HG02798 (cell line): ENCODE data around the gene GDNF.

Source experiments
- ATAC-seq: cut with Tn5 transposase; IDR thresholded peaks from one replicate; pipeline ENCODE4 v1.9.1; 2021; ENCODE audit warnings: mild to moderate bottlenecking; ENCODE audit not compliant: unreplicated experiment, poor library complexity

GDNF gene

DNA sequence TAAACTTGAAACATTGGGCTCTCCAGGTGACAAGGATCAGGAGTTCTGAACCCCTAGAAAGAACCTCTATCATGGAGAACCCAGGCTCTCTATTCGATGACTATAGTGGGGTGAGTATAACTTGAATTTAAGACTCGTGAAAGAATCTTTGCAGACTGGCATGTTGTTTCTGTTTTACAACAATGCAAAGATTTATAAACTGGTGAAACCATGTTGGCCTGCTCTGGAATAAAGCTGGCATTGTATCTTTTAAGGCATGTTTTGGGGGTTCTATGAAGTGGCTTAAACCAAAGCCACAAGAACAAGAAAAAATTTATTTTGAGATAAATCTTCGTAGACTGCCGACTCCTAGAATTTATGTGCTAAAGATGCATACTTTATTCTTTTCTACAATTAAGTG lies 9.8 kb upstream of the GDNF start:
- ATAC-seq, result no peak

DNA sequence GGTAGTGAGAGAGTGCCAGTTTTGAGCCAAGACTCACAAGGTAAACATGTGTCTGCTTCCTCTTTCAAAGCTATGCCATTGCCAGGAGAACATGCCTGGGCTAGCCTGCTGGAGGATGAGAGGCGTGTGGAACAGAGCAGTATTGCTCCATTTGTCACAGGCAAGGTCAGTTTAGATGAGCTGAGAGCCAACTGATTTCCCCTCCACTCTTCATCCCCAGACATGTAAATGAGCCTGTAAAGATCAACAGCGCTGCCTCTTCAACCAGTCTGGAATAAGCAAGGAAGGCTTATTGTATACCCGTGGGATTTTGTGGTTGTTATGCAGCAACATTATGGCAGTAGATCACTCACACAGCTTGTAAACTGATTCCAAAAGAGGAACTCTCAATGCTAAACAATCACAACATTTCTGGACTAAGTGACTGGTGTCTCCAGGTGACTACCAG lies 8.2 kb upstream of the GDNF start:
- ATAC-seq, result peak; percentile 89

DNA sequence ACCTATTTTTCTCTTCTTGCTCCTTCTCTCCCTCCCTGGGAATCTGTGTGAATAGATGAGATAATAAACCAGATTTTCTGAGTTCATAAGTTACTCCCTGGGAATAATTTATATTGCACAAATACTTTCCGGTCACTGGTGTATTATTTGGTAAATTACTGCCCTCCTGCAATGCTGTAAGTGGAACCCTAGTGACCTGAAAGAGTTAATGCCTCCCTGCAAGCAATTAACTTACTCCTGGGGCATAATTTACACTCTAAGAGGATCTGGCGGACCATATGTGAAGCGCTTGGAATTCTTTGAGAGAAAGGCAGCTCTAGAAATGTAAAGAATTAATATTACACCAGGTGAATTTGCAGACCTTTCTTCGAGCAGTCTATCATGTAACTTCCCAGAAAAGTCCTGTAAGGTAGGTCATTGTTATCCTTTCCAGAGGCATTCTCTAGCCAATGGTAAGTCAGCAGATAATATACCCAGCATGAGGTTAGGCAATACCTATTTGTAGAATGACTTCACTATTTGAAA lies 7.0 kb upstream of the GDNF start:
- no peak for ATAC-seq

DNA sequence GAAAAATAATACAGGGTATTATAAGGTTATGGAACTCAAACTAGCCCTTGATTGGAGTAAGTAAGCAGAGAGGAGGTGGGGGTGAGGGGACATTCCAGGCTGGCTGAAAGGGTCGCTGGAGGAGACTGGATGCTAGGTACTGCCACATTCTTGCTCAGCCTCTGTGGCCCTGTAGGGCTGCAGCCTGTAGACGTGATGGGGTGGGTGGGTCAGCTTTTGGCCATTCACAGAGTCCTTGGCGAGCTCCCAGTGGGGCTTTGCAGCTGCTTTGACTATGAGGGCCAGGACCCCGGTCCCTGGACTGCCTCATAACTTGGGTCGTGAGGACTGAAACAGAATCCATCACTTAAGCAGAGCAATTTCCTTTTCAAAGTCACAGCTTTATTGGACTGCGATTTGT lies 4.2 kb upstream of the GDNF start:
- ATAC-seq, result no peak

DNA sequence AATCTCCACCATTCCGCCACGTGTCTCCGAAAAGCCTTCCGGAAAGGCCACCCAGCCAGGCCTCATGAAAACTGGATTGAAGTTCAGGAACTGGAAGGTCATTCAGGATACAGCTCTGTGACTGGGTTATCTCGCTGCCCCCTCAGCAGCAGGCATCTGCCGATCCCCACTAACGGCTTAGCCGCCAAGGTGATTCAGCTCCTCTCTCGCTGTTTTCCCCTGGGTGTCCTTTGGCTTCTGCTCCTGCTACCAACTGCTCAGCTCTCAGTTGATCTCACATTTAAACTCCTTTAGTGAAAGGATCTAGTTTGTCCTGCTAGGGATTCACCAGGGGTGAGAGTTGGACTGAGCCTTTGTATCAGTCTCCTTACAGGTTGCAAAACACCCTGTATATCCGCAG lies 2.2 kb upstream of the GDNF start:
- no peak for ATAC-seq

DNA sequence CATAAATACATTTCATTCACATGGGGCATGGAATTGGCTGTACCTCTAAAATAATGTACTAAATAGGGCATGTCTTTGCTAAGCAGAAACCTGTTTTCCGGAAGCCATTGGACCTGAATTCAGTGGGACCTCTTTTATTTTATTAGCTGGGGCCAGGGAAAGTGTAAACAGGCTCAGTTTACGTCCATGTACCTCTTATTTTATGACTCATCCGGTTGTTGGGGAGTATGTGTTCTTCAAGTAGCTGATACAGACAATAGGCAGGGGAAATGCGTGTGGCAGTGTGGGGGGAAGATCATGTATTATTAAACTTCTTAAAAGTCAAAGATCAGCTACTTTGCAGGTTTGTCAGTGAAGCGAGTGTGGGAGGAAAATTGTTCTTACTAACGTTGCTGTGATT lies 1.4 kb upstream of the GDNF start:
- no peak for ATAC-seq

DNA sequence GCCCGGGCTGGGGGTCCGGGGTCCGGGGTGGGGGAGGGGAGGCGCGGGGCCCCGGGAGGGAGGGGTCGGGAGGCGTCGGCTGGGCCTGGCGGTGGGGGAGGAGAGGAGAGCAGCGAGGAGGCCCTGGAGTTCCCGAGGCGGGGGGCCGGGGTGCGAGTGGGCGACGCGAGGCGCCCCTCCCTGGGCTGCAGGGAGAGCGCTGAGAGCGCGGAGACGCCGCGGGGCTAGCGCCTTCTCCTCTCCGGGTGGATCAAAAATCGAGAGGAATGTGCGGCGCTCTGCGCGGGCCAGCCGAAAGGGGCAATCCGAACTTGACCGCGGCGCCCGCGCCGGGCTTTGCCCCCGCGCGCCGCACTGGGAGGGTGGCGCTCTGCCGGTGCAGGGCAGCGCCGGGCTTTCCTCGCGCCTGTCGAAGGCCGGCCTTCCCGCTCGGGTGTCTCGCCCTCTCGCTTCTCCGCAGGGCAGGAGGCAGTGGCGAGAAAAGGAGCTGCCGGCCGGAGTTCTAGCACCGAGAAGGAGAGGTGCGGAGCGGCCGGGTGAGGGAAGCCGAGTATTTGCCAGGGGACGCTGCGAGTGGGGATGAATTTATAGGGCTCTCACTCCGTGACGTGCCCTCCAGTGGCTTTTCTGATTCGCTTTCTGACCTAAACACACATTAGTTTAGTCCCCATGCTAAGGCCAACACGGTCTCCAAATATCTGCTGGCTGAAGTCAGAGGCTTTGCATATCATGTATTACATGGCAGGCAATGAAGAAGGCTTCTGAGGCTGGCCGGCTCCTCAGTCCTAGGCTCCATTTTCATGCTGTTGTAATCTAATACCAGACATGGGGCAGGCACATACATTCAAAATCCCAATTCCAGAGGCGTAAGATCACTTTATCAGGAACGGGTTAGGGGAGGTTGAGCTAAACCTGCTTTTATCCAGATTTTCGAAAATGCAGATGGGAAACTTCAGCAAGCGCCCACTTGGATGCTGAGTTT lies 503 bp upstream of the GDNF start:
- no peak for ATAC-seq

DNA sequence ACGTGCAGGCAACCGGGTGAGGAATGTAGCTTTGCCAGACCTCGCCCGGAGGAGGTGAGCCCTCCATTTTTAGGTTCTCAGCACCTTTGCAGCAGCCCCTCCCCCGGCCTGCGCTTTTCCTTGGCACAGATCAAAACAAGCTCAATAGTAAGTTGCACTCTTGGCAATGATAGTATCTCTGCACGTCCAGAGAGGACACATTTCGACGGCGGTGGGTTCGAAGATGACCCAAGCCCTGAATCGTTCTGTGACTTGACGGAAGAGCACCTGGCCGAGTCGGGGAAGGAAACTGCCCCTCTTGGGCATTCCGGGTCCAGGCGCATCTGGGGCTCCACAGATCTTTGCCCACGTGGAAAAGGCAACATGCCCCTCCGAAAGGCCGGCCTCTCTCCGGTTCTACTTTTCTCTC lies 904 bp downstream of the GDNF start:
- no peak for ATAC-seq

DNA sequence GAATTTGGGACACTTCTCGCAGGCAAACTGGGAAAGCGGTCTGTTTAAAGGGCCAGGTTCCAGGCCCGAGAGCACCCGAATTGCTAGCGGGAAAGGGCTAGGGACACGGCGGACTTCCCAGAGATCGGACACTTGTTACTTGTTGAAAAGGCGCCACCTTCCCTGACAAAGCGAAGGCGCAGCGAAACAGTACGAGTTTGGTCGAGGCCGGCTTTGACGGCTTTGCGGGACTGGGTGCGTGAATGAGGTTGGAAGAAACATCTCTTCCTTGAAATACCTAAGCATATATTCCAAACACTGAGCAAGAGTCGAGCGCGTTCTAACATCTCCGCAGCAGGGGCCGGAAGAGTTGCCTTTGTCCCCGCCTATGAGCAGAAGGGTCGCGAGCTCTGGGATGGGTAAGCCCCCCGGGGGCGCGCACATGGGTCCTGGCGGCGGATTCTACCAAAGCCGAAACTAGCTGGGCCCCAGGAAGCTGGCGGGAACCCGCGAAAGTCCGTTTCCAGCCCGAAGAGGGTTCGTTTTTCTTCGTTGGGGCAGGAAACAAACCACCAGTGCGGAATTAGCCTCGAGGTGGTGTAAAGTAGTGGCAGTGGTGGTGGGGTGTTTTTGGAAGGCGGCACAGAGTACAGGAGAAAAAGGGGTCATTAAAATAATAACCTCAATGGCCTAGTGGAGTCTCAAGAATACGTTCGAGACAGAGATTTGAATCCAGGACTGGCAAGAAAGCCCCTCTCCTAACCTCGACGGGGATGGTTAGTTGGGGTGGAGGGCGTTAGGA lies 1.5 kb downstream of the GDNF start:
- ATAC-seq, result no peak

DNA sequence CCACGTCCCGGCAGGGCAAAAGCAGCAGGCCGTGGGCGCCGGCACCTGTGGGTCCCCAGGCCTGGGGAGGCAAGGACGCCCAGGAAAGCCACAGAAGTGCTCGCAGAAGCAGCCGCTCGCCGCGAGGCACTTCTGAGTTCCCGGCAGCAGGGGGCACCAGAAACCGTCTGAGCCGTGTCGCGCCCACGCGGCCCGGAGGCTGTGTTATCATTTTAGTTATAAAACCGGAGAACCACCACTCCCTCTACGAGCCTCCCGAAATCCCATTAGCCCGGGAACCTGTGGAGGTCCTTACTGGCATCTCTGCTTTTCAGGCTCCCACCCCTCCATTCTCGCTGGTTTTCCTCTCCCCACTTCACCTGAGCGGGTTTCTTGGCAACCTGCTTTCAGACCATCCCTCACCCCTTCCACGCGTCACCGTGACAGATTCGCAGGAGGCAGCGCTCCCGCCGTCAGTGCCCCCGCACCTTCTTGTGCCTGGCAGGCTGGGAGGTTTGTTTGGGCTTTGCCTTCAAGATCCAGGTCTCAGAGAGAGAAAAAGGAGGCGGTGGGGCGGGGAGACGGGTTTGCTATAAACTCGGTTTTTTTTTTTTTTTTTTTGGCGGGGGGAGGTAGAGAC lies 2.3 kb downstream of the GDNF start:
- ATAC-seq, result peak; percentile 86

DNA sequence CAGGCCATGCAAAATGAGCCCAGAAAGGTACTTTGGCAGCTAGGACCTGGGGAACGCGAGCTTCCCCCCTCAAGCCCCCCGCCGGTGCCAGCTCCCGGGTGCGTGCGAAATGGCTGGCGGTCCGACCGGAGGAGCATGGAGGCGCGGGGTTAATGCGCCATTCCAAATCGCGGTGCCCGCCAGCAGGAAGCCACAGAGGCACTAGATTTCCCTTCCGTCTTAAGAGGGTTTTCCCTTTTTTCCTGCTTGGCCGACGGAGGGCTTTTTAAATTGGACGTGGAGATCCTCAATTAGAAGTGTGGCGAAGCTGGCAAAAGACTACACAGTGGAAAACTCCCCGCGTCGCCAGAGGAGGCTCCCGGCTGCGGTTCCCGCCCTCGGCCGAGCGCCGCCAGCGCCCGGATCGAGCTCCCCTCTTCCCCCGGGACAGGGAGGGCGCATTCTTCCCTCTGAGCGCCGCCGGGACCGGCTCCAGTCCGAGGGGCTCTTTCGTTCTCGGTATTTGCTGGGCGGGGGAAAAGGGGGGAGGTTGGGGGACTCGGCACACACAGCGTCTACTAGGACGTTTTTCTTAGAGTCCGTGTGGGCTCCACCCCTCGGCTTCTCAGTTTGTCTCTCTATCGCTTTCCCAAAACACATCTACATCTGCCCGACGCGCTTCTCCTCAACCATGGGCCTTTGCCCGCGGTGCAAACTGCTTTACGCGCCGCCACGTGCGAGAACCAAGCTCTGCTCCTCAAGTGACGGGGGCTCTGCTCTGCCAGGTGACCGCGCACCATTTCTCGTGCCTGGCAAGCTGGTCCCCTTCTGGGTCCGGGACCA lies 3.0 kb downstream of the GDNF start:
- peak; percentile 24 for ATAC-seq

DNA sequence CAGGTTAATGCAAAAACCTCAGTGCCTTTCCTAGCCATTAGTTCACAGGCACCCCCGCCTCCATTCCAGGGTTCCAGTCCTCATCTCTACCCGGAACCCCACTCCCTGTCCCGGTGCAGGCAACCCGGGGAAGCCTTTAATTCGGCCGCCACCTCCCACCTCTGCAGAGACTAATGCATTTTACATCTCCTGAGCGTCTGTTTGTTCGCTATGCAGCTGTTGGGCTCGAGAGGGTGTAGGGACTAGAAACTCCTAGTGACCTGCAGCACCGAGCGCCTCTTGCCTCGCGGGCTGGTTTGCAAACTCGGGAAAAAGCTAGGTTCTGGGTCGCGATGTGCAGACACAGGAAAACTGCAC lies 3.6 kb downstream of the GDNF start:
- ATAC-seq, result no peak

DNA sequence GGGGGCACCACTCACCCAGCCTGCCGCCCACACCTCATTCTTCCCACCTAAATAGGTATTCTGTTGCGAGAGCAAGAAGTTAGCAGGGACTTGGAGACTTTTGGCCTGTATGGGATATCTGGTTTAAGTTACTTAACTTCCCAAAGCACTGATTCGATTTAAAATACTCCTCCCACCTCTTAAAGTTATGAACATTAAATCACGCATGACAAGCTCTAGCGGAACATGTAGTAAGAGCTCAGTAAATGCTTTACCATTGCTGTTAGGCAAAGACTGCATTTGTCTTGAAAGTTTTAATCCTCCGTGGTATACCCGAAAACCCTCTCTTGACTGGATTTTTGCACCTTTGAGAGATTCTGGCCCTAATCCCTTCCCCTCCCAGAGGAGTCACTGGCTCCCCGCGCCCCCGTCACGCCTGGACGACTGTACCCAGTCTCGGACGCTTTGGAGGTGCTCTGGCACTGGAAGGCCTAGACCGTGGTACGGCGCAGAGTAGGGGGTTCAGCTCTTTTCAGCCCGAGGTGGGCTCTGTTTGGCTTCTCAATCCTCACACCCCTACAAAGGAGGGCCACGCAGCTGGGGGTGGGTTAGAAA lies 4.4 kb downstream of the GDNF start:
- ATAC-seq, result no peak

DNA sequence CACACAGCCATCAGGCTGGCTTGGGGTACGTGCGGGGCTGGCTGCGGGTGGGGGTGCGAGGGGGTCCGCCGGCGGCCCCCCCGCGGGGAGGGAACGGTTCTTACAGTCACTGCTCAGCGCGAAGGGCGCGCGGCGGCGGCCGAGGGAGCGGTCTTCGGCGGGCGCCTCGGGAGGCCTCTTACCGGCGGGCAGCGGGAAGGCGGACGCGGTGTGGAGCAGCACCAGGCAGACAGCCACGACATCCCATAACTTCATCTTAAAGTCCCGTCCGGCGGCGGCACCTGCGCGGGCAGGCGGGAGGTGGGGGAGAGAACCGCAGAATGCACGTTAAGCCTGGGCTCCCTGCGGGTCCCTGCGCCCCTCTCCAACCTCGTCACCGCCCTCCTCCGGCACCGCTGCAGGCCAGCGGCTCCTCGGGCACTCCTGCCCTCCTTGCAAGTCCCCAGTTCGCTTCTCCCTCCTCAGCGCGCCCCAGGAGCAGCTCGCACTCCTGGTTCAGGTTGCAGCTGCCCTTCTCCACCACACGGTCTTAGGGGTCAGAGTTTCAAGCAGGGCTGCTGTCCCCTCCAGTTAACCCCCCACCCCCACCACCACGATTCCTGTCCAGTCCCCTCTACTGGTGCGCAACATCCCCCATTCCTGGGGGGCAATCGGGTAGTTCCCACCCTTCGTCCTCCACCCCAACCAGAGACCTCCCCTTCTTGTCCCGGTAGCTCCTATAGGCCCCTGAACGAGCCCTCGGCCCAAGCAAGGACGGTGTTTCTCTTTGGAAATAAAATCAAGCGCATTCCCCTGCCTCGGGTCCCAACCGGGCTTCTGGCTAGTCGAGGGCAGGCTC lies 5.1 kb downstream of the GDNF start:
- no peak for ATAC-seq

DNA sequence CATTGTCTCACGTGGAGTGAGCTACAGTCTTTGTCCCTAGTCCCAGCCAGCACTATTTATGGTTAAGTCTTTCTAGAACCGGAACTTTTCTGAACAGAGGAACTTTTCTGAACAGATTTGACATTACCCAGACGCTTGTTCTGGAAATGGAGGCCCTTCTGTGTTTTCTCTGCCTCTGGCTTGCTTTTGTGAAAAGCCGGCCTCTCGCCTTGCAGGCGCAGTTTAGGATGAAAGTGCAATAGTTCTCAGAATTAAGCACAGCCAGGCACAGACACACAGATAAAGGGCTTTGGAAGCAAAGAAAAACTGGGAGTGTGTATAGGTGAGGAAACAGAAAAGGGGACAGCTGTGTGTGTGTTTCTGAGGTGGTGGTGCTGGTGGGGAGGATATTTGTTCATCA lies 5.9 kb downstream of the GDNF start:
- ATAC-seq, result no peak

DNA sequence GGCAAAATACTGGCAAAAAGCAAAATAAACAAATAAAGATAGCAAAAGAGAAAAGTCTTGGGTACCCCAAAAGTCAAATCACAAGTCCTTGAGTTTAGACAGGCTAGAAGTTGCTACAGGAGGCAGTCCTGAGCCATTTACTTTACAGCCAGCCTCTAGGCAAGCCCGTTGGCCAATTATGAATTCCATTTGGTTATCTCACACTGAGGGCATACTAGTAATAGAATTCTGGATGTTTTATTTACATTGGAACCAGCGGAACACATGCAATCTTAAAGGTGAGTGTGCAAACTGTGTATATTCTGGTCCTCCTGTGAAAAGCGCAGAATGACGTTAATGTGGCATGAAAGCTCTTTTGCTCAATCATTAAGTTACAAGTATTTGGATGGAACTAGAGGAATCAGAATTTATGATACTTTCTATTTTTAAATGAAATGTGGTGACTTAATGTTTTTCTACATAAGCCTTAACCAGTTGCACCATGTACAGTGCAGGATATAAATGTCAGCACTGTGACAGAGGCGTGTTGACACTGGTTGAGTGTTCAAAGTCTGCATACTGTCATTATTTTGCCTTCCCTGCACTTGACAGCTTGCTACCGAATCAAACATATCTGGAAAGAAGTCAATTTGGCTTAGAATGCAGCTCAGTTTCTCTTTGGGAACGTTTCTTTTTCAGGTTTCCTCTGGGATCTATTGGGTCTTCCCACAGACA lies 7.9 kb downstream of the GDNF start:
- ATAC-seq, result no peak

DNA sequence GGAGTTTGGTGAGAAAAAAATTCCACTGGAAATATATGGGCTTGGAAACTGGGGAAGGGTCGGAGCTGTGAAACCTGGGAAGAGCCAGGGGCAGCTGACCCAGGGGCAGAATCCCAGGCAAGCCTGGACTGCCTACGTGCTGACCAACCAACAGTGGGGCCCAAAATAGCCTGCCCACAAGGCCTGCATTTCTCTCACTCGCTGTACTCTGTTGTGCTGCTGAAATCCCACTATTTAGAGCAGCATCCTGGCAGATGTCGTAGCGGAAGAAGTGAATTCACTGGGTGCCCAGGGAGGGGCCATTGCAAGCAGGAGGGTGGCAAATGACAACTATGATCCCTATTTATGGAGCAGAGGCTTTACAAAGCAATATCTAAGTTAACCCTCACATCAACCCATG lies 9.5 kb downstream of the GDNF start:
- no peak for ATAC-seq

DNA sequence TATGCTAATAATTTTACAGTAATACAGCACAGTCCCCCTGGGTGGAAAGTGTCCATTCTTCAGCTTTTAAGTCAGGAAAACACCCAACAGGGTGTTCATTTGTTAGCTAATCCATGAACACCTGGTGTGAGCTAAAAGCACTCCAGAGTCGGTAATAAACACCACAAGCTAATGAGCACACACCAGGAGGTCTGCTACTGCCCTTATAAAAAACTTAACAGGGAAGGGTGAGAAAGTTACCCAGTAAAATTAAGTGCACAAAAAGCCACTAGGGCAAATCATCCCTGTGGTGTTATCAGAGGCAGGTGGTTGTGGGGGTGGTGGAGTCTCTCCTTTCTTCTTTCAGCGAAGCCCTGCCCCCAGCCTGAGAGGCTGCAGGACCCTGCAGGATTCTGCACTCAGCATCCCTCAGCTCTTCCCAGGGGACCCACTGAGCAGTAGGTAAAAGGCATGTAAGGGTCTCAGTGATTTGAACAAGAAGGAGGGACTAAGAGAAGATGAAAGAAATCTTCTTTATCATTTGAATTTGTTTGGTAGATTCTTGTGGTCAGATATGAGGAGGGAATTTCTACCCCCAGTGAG lies 14.4 kb downstream of the GDNF start:
- no peak for ATAC-seq
